ENCODE measurements around the gene LTBP1. TPM values are rescaled to one million over a fixed set of nuclear protein-coding genes. Genes with fewer than 3 reads are reported as not detected.

LTBP1 gene
- total RNA-seq, 1 donor from 2014 or later: 48.4 TPM

DNA sequence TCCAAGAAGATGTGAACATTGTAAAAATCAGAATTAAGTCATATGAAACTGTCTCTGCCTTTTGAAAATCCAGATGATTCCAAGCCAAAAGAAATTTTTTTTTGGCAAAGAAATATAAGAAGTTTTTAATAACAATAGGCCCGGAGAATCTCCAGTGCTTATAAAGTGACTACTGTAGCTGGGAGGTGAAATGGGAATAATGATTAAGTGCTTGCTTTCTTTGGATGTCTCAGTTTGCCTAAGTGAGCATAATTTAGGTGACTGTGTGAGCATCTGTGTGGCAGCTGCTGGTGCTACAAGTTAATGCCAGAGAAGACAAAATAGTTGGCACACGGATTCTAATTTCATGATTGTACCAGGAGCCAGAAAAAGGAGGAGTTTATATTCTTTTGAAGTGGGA is 185.0 kb downstream of the LTBP1 start:
- no peak overlapping the region for H3K4me3 ChIP-seq
- no peaks in the 10 kb centered on the region for H3K27me3 ChIP-seq
- no peaks in the 10 kb centered on the region for H3K9me3 ChIP-seq
- H3K4me1 ChIP-seq: peaks cover 33% of the 10 kb centered on the region
- TF ChIP-seq, protein P1, sequence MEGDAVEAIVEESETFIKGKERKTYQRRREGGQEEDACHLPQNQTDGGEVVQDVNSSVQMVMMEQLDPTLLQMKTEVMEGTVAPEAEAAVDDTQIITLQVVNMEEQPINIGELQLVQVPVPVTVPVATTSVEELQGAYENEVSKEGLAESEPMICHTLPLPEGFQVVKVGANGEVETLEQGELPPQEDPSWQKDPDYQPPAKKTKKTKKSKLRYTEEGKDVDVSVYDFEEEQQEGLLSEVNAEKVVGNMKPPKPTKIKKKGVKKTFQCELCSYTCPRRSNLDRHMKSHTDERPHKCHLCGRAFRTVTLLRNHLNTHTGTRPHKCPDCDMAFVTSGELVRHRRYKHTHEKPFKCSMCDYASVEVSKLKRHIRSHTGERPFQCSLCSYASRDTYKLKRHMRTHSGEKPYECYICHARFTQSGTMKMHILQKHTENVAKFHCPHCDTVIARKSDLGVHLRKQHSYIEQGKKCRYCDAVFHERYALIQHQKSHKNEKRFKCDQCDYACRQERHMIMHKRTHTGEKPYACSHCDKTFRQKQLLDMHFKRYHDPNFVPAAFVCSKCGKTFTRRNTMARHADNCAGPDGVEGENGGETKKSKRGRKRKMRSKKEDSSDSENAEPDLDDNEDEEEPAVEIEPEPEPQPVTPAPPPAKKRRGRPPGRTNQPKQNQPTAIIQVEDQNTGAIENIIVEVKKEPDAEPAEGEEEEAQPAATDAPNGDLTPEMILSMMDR (IDR thresholded peaks at IDR 0.05): no peak
- no peak for TF ChIP-seq POLR2AphosphoS5 (IDR thresholded peaks at IDR 0.05; ENCODE audit: insufficient read depth in 1 of 2, low read depth in 1 of 2)
- TF ChIP-seq POLR2A (IDR thresholded peaks at IDR 0.05): no peak
- H3K27ac ChIP-seq: no peak overlapping the region
- H3K36me3 ChIP-seq: no peaks in the 10 kb centered on the region
- intact Hi-C loops (cut with DNase I): loop anchor here (10.0 kb wide), 1 partner anchor 143 kb away; no protein-coding TSS in a partner anchor
- no peak for DNase-seq (ENCODE audit: extremely low spot score in 2 of 2)

DNA sequence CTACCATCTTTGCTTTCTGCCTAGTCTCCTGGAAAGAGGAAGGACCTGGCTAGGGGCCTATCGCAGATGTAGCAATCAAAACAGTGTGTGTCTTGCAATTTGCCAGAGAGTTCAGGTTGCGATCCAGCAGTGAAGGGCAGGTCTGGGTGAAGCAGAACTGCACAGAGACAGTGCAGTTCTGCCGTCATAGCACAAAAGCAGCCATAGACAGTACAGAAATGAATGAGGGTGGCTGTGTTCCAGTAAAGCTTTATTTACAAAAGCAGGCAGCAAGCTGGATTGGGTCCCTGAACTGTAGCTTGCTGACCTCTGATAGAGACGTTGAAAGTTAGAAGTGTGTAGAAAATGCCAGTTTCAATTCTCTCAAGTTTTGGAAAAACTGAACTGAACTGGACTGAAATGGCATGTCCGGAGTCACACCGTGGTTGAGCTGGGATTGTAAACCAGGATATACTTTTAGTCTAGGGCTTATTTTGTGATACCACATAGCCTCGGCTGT is 186.8 kb downstream of the LTBP1 start:
- H3K27ac ChIP-seq: peak overlapping the region; percentile 77
- no peaks in the 10 kb centered on the region for H3K9me3 ChIP-seq
- no peaks in the 10 kb centered on the region for H3K36me3 ChIP-seq
- intact Hi-C loops (cut with DNase I): loop anchor here (10.0 kb wide), 1 partner anchor 141 kb away; no protein-coding TSS in a partner anchor
- no peak for DNase-seq (ENCODE audit: extremely low spot score in 2 of 2)
- peak overlapping the region in 1 of 2 donors; percentile 48 for H3K4me3 ChIP-seq
- H3K27me3 ChIP-seq: no peaks in the 10 kb centered on the region
- TF ChIP-seq, protein P1 (IDR thresholded peaks at IDR 0.05): no peak
- TF ChIP-seq POLR2AphosphoS5 (IDR thresholded peaks at IDR 0.05; ENCODE audit: insufficient read depth in 1 of 2, low read depth in 1 of 2): no peak
- TF ChIP-seq POLR2A (IDR thresholded peaks at IDR 0.05): no peak
- peaks cover 41% of the 10 kb centered on the region for H3K4me1 ChIP-seq

DNA sequence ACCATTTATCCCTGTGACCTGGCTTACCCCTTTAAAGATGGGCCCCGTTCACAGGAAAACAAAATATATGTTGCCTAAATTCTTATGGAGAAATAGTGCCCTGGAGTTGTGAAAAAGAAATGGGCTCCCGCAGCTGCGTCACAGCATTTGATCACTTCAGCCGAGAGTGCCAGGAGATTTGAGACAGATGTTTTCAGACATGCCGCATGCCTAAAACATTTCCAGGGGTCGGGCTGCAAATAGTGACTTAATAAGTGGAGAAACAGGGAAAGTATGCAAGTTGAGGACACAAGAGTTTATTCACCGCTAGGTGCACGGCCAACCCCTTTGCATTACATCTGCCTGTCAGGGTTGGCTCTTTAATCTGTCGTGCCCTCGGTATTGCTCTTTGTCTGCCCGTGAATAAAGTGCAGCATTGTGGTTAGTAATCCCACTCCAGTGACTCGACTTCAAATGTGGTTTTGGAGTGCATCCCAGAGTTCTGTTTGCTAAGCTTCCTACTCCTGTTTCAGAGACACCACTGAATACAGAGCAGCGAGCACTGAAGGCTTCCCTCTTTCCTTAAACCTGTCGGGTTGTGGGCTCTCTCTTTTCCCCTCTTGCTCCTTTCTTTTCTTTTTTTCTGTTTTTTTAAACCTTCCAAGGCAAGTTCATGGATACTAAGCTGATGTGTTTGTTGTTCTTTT is 187.5 kb downstream of the LTBP1 start:
- Histone ChIP-seq H3K27ac (peak overlapping the region; percentile 77), H3K9me3 (no peaks in the 10 kb centered on the region), H3K36me3 (no peaks in the 10 kb centered on the region), H3K27me3 (no peaks in the 10 kb centered on the region), H3K4me1 (peaks cover 41% of the 10 kb centered on the region), H3K4me3 (peak overlapping the region; percentile 32 to 48)
- DNase-seq (ENCODE audit: extremely low spot score in 2 of 2): peak in 1 of 2 donors; percentile 91
- TF ChIP-seq, protein P1 (IDR thresholded peaks at IDR 0.05): no peak
- TF ChIP-seq POLR2A (IDR thresholded peaks at IDR 0.05) (peak in 1 of 2 donors; percentile 40), POLR2AphosphoS5 (IDR thresholded peaks at IDR 0.05; ENCODE audit: insufficient read depth in 1 of 2, low read depth in 1 of 2) (peak in 1 of 2 donors; percentile 35)
- intact Hi-C loops (cut with DNase I): loop anchor here (10.0 kb wide), 1 partner anchor 141 kb away; no protein-coding TSS in a partner anchor

DNA sequence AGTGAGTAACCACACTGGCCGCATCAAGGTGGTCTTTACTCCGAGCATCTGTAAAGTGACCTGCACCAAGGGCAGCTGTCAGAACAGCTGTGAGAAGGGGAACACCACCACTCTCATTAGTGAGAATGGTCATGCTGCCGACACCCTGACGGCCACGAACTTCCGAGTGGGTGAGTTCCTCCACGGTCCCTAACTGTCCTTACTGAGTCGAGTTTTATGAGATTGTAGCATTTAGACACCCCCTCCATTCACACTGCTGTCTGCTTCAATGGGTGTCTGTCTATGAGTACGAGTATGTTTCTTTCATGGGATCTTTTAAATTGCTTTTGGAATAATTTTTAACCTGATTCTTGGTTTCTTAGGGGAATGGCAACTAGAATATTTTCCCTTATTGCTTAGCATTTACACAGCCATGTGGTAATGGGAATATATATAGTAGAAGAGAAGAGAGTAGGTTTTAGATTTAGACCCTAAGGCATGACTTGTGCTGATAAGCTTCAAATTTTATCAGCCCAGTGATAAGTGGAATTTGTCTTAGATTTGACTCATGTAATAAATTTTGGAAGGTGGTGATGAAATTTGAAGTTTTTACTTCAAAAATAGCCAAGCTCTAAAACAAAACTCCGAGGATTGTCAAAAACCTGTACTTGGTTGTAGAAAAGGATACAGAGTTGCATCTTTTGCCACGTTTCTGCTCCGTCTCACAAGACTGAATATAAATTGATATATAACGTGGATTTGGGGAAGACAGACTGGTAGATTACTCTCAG is 188.2 kb downstream of the LTBP1 start:
- H3K4me1 ChIP-seq: peaks cover 45% of the 10 kb centered on the region
- H3K36me3 ChIP-seq: no peaks in the 10 kb centered on the region
- no peaks in the 10 kb centered on the region for H3K27me3 ChIP-seq
- peak overlapping the region; percentile 32 to 48 for H3K4me3 ChIP-seq
- H3K9me3 ChIP-seq: no peaks in the 10 kb centered on the region
- no peak for TF ChIP-seq POLR2AphosphoS5 (IDR thresholded peaks at IDR 0.05; ENCODE audit: insufficient read depth in 1 of 2, low read depth in 1 of 2)
- TF ChIP-seq, protein P1 (IDR thresholded peaks at IDR 0.05): no peak
- no peak for TF ChIP-seq POLR2A (IDR thresholded peaks at IDR 0.05)
- DNase-seq (ENCODE audit: extremely low spot score in 2 of 2): no peak
- H3K27ac ChIP-seq: peak overlapping the region; percentile 77
- intact Hi-C loops (cut with DNase I): loop anchor here (10.0 kb wide), 1 partner anchor 140 kb away; no protein-coding TSS in a partner anchor

All from vagina (tissue), 2 donors.